ENCODE data around the gene OR6Q1. TPM values are rescaled to one million over a fixed set of nuclear protein-coding genes. Genes with fewer than 3 reads are reported as not detected.
A peak's percentile ranks its signal among the peaks of the same experiment; 100 is the strongest.

The OR6Q1 gene
- polyA plus RNA-seq, 1 of the 3 experiments (the other 2 are of a cell fraction): not detected

- CTCF ChIA-PET: no interaction called here
- peaks cover 0 to 17% of the 10 kb centered on the region in 2 experiments; a peak in 3 of 4 replicates for H3K4me1 ChIP-seq (ENCODE audit: control insufficient read depth in 1 of 2, insufficient read depth in 2 of 2, low read depth in 1 of 2, low read length in 1 of 2)
- POLR2A ChIA-PET: no interaction called here
- H3F3A ChIP-seq (replicated peaks; ENCODE audit: insufficient read depth): peaks cover 14% of the 10 kb centered on the region
- no peak overlapping the region for H3K27ac ChIP-seq (ENCODE audit: low read depth in 2 of 2, low read length in 1 of 2)
- peaks cover 5% of the 10 kb centered on the region; the same call in 1 of the 2 replicates for H3K27me3 ChIP-seq (ENCODE audit: insufficient read depth)
- H2AFZ ChIP-seq (ENCODE audit: low read depth): no peak overlapping the region
- DNase-seq: no peak
- no peaks in the 10 kb centered on the region for H3K36me3 ChIP-seq (replicated peaks in 1 of 2; ENCODE audit: control insufficient read depth in 1 of 2, insufficient read depth in 2 of 2, low read length in 1 of 2)
- WGBS (ENCODE audit: low lambda C conversion rate): 62% methylated on average over 3 of the region's 3 CpGs
- H3K9me2 ChIP-seq: no peaks in the 10 kb centered on the region
- no peaks in the 10 kb centered on the region for H3K79me2 ChIP-seq (ENCODE audit: insufficient read depth)
- no peak overlapping the region for H3K4me3 ChIP-seq (ENCODE audit: low read depth in 2 of 2, low read length in 1 of 2)
- H3K9me3 ChIP-seq: no peaks in the 10 kb centered on the region
- H3K4me2 ChIP-seq: no peak overlapping the region
- H3K9ac ChIP-seq: no peak overlapping the region
- TF ChIP-seq MXI1 (IDR thresholded peaks at IDR 0.05; ENCODE audit: low read depth, low read length) (no peak), FOSL2 (IDR thresholded peaks at IDR 0.05; ENCODE audit: borderline replicate concordance, low read depth) (no peak), ELF1 (IDR thresholded peaks at IDR 0.05) (no peak)
- no peaks in the 10 kb centered on the region for H4K20me1 ChIP-seq (ENCODE audit: insufficient read depth)
Observed at GRCh38 chr11:58060535-58060934, 29.8 kb downstream of the OR6Q1 start.

- WGBS (ENCODE audit: low lambda C conversion rate): 30% methylated on average over 6 of the region's 6 CpGs
- no peak for TF ChIP-seq FOSL2 (IDR thresholded peaks at IDR 0.05; ENCODE audit: borderline replicate concordance, low read depth)
- TF ChIP-seq, protein P1, sequence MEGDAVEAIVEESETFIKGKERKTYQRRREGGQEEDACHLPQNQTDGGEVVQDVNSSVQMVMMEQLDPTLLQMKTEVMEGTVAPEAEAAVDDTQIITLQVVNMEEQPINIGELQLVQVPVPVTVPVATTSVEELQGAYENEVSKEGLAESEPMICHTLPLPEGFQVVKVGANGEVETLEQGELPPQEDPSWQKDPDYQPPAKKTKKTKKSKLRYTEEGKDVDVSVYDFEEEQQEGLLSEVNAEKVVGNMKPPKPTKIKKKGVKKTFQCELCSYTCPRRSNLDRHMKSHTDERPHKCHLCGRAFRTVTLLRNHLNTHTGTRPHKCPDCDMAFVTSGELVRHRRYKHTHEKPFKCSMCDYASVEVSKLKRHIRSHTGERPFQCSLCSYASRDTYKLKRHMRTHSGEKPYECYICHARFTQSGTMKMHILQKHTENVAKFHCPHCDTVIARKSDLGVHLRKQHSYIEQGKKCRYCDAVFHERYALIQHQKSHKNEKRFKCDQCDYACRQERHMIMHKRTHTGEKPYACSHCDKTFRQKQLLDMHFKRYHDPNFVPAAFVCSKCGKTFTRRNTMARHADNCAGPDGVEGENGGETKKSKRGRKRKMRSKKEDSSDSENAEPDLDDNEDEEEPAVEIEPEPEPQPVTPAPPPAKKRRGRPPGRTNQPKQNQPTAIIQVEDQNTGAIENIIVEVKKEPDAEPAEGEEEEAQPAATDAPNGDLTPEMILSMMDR (IDR thresholded peaks at IDR 0.05): peak; percentile 35; the same call in 1 of the 2 replicates
- no peaks in the 10 kb centered on the region for H3K79me2 ChIP-seq (ENCODE audit: insufficient read depth)
- H3K4me1 ChIP-seq (ENCODE audit: control insufficient read depth in 1 of 2, insufficient read depth in 2 of 2, low read depth in 1 of 2, low read length in 1 of 2): peaks cover 0 to 17% of the 10 kb centered on the region in 2 experiments; a peak in 3 of 4 replicates
- peaks cover 11% of the 10 kb centered on the region; the same call in 1 of the 2 replicates for H3K27me3 ChIP-seq (ENCODE audit: insufficient read depth)
- no peaks in the 10 kb centered on the region for H3K36me3 ChIP-seq (replicated peaks in 1 of 2; ENCODE audit: control insufficient read depth in 1 of 2, insufficient read depth in 2 of 2, low read length in 1 of 2)
- peaks cover 14% of the 10 kb centered on the region for H3F3A ChIP-seq (replicated peaks; ENCODE audit: insufficient read depth)
- no peak overlapping the region for H3K27ac ChIP-seq (ENCODE audit: low read depth in 2 of 2, low read length in 1 of 2)
- ChIA-PET CTCF (interaction anchor here (0.6 kb wide), 1 partner anchor 467 kb away, joined by 3 read pairs; no protein-coding TSS in a partner anchor), POLR2A (no interaction called here)
- H3K9me3 ChIP-seq: no peaks in the 10 kb centered on the region
- no peak overlapping the region for H3K4me3 ChIP-seq (ENCODE audit: low read depth in 2 of 2, low read length in 1 of 2)
- no peaks in the 10 kb centered on the region for H3K9me2 ChIP-seq
- H3K9ac ChIP-seq: no peak overlapping the region
- peak overlapping the region; percentile 53; the same call in 1 of the 2 replicates for H2AFZ ChIP-seq (ENCODE audit: low read depth)
- no peaks in the 10 kb centered on the region for H4K20me1 ChIP-seq (ENCODE audit: insufficient read depth)
- H3K4me2 ChIP-seq: no peak overlapping the region
- no peak for DNase-seq
Observed at GRCh38 chr11:58060939-58061672, 30.4 kb downstream of the OR6Q1 start.

GRCh38 chr11:58061813-58062212 lies 31.1 kb downstream of the OR6Q1 start:
- no peaks in the 10 kb centered on the region for H3K9me2 ChIP-seq
- DNase-seq: no peak
- H4K20me1 ChIP-seq (ENCODE audit: insufficient read depth): no peaks in the 10 kb centered on the region
- no peak overlapping the region; the same call in 1 of the 2 replicates for H2AFZ ChIP-seq (ENCODE audit: low read depth)
- no peaks in the 10 kb centered on the region for H3K79me2 ChIP-seq (ENCODE audit: insufficient read depth)
- H3K4me1 ChIP-seq (ENCODE audit: control insufficient read depth in 1 of 2, insufficient read depth in 2 of 2, low read depth in 1 of 2, low read length in 1 of 2): peaks cover 0 to 17% of the 10 kb centered on the region in 2 experiments; a peak in 3 of 4 replicates
- H3F3A ChIP-seq (replicated peaks; ENCODE audit: insufficient read depth): peaks cover 14% of the 10 kb centered on the region
- peak overlapping the region in 1 of 2 experiments; percentile 38; a peak in 1 of 4 replicates for H3K27ac ChIP-seq (ENCODE audit: low read depth in 2 of 2, low read length in 1 of 2)
- no peak overlapping the region for H3K4me3 ChIP-seq (ENCODE audit: low read depth in 2 of 2, low read length in 1 of 2)
- H3K9me3 ChIP-seq: no peaks in the 10 kb centered on the region
- ChIA-PET CTCF (interaction anchor here (1.1 kb wide), 1 partner anchor 13 kb away, joined by 3 read pairs; no protein-coding TSS in a partner anchor), POLR2A (no interaction called here)
- peaks cover 14% of the 10 kb centered on the region; the same call in 1 of the 2 replicates for H3K27me3 ChIP-seq (ENCODE audit: insufficient read depth)
- H3K9ac ChIP-seq: no peak overlapping the region
- H3K4me2 ChIP-seq: no peak overlapping the region
- 8% methylated on average over 6 of the region's 6 CpGs for WGBS (ENCODE audit: low lambda C conversion rate)
- H3K36me3 ChIP-seq (replicated peaks in 1 of 2; ENCODE audit: control insufficient read depth in 1 of 2, insufficient read depth in 2 of 2, low read length in 1 of 2): no peaks in the 10 kb centered on the region
- TF ChIP-seq NFIC (IDR thresholded peaks at IDR 0.05; ENCODE audit: borderline replicate concordance): peak; percentile 44; the same call in 1 of the 2 replicates
- TF ChIP-seq, protein P2, sequence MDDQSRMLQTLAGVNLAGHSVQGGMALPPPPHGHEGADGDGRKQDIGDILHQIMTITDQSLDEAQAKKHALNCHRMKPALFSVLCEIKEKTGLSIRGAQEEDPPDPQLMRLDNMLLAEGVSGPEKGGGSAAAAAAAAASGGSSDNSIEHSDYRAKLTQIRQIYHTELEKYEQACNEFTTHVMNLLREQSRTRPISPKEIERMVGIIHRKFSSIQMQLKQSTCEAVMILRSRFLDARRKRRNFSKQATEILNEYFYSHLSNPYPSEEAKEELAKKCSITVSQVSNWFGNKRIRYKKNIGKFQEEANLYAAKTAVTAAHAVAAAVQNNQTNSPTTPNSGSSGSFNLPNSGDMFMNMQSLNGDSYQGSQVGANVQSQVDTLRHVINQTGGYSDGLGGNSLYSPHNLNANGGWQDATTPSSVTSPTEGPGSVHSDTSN (IDR thresholded peaks at IDR 0.05): peak; percentile 47
- TF ChIP-seq JUND (IDR thresholded peaks at IDR 0.05): peak; percentile 45
- TF ChIP-seq USF1 (IDR thresholded peaks at IDR 0.05; ENCODE audit: borderline replicate concordance, low read depth): no peak
- TF ChIP-seq MEF2A (IDR thresholded peaks at IDR 0.05; ENCODE audit: borderline replicate concordance, low read depth): no peak
- no peak for TF ChIP-seq GATA2 (CRISPR knock-in tag; IDR thresholded peaks at IDR 0.05)
- 0 out of 2 replicates have a peak, but pooled peaks have one; percentile 15 for TF ChIP-seq RXRA (IDR thresholded peaks at IDR 0.05; ENCODE audit: borderline replicate concordance, low read depth)
- no peak for TF ChIP-seq FOXM1 (IDR thresholded peaks at IDR 0.05; ENCODE audit: low read depth)
- TF ChIP-seq GABPA (IDR thresholded peaks at IDR 0.05; ENCODE audit: low read depth): no peak
- 0 out of 2 replicates have a peak, but pooled peaks have one; percentile 32 for TF ChIP-seq TCF12 (IDR thresholded peaks at IDR 0.05)
- peak; percentile 51; the same call in 1 of the 2 replicates for TF ChIP-seq FOSL2 (IDR thresholded peaks at IDR 0.05; ENCODE audit: borderline replicate concordance, low read depth)
- no peak for TF ChIP-seq YY1 (IDR thresholded peaks at IDR 0.05; ENCODE audit: low read depth)
- TF ChIP-seq, protein P3, sequence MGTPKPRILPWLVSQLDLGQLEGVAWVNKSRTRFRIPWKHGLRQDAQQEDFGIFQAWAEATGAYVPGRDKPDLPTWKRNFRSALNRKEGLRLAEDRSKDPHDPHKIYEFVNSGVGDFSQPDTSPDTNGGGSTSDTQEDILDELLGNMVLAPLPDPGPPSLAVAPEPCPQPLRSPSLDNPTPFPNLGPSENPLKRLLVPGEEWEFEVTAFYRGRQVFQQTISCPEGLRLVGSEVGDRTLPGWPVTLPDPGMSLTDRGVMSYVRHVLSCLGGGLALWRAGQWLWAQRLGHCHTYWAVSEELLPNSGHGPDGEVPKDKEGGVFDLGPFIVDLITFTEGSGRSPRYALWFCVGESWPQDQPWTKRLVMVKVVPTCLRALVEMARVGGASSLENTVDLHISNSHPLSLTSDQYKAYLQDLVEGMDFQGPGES (IDR thresholded peaks at IDR 0.05; ENCODE audit: low read depth, low read length): no peak
